Head of caudate nucleus (tissue), 42 donors: Measurements from ENCODE around the gene NELL1.

Experiments used
- DNase-seq, 42 donors: peaks; one replicate each; pipeline versions ENCODE4 v3.0.0 to v3.0.0-alpha.2; 2020 to 2021; ENCODE audit warnings: mixed read lengths in 7 of 42
- intact Hi-C: fragments of 100-400 bp; cut with DNase I; formaldehyde crosslinking; loops from one replicate; pipeline ENCODE4 v1.15.0; 2022

NELL1 gene

GRCh38 chr11:20668844-20669819 lies at the start of gene NELL1:
Gene NELL1 (plus strand): TSS chr11:20669586.
- DNase-seq: peak in 6 of 42 donors; percentile 22 to 54 (median 32)
- intact Hi-C loops: no loop called here

- DNase-seq: no peak
- intact Hi-C loops: no loop called here
These were observed 48.4 kb upstream of the NELL1 start for GRCh38 chr11:20620988-20621387.

DNA sequence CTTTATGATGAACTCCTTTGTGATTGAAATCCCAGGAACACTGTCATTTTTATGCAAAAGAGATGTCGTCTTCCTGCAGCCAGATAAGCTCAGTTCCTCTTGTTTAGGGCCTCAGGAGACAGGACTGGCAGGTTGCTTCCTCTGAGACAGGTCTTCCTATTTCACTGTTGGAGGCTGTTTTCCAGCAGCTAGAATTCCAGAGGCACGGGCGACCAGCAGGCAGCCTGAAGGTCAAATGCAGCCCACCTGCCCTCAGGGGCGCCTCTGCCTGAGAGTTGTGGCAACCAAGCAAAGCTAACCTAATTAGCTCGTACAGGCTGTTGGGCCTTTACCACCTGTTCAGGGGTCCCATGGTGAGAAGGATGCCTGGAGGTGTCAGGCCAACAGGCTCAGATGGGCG lies 47.7 kb upstream of the NELL1 start:
- intact Hi-C loops: no loop called here
- DNase-seq: no peak

DNA sequence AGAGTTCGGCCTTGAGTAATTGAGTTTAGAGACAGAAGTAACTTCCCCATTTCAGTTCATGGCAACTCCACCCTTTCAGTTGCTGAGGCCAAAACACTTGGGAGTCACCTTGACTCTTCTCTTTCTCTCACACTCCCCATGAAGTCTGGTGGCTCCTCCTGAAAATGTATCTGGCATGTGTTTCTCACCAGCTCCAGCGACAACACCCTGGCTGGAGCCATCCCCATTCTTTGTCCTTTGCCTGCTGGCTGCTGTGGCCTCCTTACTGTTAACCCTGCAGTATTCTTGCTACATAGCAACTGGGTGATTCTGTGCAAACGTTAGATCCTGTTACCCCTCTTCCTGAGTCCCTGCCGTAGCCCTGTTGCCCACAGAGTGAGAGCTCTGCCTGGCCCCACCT lies 46.1 kb upstream of the NELL1 start:
- intact Hi-C loops: no loop called here
- no peak for DNase-seq

DNA sequence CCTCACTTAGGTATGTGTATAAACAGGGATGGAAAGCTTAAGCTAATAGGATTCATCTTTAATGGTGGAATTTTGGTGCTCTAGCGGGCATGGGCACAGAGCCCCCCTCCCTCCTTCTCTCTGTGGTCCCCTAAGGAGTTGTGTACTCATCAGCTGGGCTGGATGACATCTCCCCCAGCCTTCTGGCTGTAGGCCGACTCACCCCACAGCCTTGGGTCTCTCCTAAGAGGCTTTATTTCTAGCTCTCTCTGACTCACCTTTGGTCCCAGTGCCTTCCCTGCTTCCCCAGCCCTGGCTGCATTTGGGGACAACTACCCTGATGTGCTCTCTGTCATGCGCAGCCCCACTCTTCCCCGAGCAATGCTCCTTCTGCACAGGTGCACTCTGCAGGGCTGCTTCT lies 43.1 kb upstream of the NELL1 start:
- intact Hi-C loops: no loop called here

GRCh38 chr11:20627026-20627425 lies 42.4 kb upstream of the NELL1 start:
- peak in 3 of 42 donors; percentile 17 to 52 (median 41) for DNase-seq
- intact Hi-C loops: no loop called here

More for the DNA sequence above, 43.1 kb upstream of the NELL1 start:
- DNase-seq: no peak

DNA sequence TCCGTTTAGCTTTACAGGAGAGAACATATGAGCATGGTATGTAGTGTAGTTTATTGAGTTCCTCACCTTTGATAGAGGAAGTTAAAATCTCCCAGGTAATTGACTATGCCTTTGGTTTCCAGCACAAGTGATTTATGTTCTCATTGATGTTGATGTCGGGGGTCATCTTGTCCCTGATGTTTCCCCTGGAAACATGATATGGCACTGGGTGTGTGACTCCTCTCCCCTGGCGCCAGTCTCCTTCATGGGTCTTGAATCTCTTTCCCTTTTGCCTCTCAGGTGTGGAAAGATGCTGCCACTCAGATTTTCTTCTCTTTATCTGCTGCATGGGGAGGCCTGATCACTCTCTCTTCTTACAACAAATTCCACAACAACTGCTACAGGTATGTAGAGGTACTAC lies 41.7 kb upstream of the NELL1 start:
- intact Hi-C loops: no loop called here
- DNase-seq: no peak

DNA sequence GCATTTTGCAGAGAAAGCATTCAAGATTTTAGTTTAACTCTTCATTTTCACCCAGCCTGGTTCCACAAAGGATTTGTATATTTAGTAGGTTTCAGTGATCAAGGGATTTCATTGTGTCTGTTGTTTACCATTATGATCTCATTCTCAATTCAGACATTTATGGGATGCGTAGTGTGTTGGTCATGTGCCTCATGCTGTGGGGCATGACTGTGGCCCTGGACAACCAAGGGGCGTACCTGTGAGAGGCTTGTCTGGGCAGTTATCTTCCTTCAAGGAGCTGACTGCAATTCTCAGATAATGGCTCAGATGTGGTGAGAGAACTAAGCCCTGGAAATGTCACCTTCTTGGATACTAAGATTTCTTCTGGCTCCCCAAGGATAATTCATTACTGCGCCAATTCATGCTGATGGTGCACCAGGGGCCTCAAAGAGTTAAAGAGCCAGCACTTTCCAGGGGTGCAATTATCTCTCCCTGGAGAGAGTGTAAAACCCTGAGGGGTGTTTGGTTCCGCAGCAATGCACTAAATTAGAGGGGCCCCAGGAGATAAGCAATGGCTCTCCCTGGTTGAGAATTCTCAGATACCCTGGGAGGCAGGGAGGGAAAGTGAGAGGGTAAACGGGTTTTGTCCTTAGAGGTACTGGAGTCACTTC lies 37.7 kb upstream of the NELL1 start:
- DNase-seq: no peak
- intact Hi-C loops: loop anchor here (10.0 kb wide), 1 partner anchor 1503 kb away; no protein-coding TSS in a partner anchor

- DNase-seq: no peak
- intact Hi-C loops: loop anchor here (10.0 kb wide), 1 partner anchor 1503 kb away; no protein-coding TSS in a partner anchor
These were observed 37.2 kb upstream of the NELL1 start for GRCh38 chr11:20632169-20632532.

DNA sequence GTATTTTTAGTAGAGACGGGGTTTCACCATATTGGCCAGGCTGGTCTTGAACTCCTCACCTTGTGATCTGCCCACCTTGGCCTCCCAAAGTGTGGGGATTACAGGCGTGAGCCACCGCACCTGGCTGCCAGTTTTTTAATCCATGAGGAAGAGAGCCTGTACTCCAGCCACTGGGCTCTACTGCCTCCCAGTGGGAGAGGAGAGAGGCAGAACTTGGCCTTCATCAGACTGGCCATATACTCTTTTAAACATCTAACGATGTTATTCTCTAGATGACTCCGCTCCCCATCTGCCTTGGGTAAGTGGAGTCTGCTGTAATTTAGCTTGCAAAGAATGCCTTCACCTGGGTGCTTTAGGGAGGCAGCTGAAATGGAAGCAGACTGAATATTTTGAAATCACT lies 35.3 kb upstream of the NELL1 start:
- no peak for DNase-seq
- intact Hi-C loops: loop anchor here (10.0 kb wide), 1 partner anchor 1501 kb away; no protein-coding TSS in a partner anchor

GRCh38 chr11:20634781-20635180 lies 34.6 kb upstream of the NELL1 start:
- DNase-seq: no peak
- intact Hi-C loops: loop anchor here (10.0 kb wide), 1 partner anchor 1500 kb away; no protein-coding TSS in a partner anchor

GRCh38 chr11:20638074-20638473 lies 31.3 kb upstream of the NELL1 start:
- DNase-seq: no peak
- intact Hi-C loops: loop anchor here (10.0 kb wide), 1 partner anchor 1497 kb away; no protein-coding TSS in a partner anchor

DNA sequence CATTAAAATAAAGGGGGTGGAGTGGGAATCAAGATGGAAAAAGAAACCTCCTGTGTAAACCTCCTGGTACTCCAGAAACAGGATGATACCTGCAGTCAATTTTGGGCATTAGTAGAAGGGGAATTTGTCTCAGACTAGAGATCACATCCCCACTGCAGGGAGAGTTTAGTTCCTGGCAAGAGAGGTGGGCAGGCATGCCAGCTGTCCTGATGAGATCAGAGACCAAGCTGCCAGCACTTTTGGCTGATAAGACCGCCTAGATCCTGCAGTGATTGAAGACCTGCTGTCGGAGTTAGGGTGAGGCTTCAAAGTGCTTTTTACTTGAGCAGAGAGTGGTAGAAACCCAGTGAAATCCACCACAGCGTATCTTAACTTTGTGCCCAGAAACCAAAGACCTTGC lies 29.7 kb upstream of the NELL1 start:
- intact Hi-C loops: loop anchor here (10.0 kb wide), 1 partner anchor 1495 kb away; no protein-coding TSS in a partner anchor
- DNase-seq: no peak

DNA sequence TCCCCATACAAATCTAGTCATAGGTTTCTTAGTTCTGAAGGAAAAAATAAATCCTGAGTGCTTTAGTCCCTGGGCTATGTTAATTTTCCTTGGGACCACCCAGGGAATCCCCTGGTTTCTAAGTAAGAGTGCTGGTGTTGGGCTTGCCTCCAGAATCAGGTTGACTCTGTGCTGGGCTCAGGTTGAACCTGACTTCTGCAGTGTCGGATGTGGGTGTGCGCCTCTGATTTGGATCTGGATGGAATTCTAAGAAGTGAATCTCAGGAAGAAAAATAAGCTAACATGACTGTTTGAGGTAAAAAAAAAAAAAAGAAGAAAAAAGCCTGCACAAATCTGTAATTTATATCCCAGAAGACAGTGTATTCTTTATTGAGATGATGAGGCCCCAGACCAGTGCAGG lies 29.0 kb upstream of the NELL1 start:
- DNase-seq: peak in 25 of 42 donors; percentile 10 to 77 (median 31)
- intact Hi-C loops: no loop called here

DNA sequence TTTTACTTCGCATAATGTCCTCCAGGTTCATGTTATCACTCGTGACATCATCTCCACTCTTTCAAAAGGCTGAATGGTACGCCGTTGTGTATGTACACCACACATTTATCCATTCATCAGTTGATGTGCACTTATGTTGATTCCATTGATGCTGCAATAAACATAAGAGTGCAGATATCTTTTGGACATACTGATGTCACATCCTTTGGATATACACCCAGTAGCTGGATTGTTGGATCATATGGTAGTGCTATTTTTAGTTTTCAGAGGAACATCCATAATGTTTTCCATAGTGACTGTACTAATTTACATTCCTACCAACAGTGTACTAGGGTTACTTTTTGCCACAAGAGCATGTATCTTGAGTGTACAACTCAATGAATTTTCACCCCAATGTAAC lies 25.0 kb upstream of the NELL1 start:
- intact Hi-C loops: no loop called here
- DNase-seq: no peak

- intact Hi-C loops: no loop called here
- DNase-seq: peak in 35 of 42 donors; percentile 12 to 88 (median 64)
These were observed 21.3 kb upstream of the NELL1 start for GRCh38 chr11:20647976-20648565.

- no peak for DNase-seq
- intact Hi-C loops: no loop called here
These were observed 17.1 kb upstream of the NELL1 start for GRCh38 chr11:20652150-20652806.

DNA sequence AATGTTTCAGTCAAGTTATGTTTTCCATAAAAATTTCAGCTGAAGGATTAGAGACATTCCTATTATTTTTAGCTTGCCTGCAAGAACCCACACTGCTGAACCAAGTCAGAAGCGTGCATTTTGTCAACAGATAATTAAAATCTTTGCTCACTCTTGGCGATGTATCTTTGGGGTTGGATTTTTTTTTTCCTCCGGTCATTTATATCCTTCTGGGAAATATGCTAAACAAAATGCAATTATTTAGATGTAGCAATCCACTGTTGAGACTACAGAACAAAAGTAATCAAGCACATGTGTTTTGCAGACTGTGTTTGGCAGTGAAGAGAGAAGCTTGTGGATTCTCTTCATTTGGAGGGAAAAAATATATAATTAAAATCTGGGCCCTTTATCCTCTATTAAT lies 15.3 kb upstream of the NELL1 start:
- intact Hi-C loops: no loop called here
- no peak for DNase-seq

DNA sequence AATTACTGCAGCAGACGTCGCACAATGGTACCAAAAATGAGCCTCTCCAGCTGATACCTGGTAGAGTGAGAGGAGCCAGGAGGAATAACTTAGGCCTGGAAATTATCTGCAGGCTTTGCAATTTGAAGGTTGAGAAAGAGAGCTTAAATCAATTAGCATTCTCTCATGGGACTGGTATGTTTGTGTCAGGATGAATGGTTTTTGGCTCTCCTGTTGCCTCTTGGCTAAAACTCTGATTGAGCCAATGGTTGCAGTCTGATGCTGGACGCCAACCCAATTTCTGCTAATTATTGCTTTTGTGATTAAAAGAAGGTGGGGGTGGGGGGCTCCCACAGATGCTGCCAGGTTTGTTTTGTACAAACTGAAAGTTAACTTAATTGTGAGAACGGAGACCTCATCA lies 12.5 kb upstream of the NELL1 start:
- DNase-seq: no peak
- intact Hi-C loops: no loop called here
